ENCODE measurements around the gene UBE2K.
"Not testable (repeated sequence)": the region's sequence is repeated elsewhere in the genome, so short reads cannot be mapped to it uniquely, and the experiment has no call there.

Gene UBE2K, protein sequence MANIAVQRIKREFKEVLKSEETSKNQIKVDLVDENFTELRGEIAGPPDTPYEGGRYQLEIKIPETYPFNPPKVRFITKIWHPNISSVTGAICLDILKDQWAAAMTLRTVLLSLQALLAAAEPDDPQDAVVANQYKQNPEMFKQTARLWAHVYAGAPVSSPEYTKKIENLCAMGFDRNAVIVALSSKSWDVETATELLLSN

DNA sequence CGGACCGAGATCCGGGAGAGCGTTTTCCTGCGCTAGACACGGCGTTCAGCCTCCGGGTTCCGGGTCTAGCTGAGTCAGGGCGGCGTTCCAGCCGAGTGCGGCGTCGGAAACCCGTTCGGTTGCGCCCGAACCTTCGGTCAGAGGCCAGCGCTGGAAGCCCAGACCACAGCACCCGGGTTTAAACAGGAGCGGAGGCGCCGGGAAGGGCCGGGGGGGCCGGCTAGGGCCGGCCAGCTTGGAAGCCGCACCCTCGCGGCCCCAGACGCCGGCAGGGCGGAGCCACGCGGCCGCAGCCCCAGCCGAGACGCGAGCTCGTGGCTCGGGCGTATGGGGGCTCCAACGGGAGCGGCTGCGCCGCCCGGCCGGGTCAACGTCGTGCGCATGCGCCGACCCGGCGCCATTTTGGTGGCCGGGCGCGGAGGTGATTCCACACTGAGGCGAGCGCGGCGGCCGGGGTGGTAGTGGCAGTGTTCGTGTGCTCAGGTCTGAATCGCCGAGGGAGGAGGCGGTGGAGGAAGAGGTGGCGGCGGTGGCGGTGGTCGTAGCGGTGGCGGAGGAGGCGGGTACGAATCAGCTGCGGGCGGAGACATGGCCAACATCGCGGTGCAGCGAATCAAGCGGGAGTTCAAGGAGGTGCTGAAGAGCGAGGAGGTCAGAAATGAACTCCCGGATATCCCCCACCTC lies at the start of gene UBE2K:
Gene UBE2K, plus strand, starts transcription at position 397 of the 684 bp plus-strand sequence. Its CDS starts 192 bp downstream, at position 589.
- DNase-seq: peak; percentile 95 to 97 (median 97)

DNA sequence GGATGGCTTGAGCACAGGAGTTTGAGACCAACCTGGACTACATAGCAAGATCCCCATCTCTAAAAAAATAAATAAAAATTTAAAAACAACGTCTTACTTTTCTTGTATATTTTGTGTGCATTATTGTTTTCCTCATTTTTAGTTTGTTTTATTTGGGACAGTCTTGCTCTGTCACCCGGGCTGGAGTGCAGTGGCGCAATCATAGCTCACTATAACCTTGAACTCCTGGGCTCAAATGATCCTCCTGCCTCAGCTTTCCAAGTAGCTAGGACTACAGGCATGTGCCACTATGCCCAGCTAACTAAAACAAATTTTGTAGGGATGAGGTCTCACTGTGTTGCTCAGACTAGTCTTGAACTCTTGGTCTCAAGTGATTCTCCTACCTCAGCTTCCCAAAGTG lies 49.7 kb upstream of the UBE2K start:
- no peak for DNase-seq

GRCh38 chr4:39648827-39649558 lies 48.9 kb upstream of the UBE2K start:
- no peak for DNase-seq

DNA sequence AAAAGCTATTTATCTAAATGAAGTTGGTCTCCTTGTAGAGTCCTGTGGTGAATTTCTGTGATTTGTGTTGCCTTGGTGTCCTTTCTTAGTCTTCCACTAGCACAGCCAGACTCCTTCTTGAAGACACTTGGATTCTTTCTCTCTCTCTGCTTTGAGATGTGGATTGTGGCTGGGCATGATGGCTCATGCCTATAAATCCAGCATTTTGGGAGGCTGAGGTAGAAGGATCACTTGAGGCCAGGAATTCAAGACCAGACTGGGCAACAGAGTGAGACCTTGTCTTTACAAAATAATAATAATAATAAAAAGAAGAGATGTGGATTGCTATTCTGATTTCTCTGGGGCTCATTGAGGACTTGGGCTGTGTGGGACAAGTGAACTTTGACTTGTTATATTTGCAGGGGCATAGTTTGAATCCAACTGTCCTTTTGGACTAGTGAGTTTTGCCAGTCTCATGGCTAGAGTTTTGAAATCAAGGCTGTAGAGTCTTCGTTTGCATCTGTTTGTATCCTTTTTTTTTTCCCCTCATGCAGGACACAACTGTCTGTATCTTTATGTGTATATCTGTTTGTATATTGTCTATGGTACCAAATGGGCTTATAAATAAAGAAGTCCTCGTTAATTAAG lies 48.2 kb upstream of the UBE2K start:
- no peak for DNase-seq

GRCh38 chr4:39651586-39651985 lies 46.4 kb upstream of the UBE2K start:
- not testable (repeated sequence) for DNase-seq

- no peak for DNase-seq
Observed at GRCh38 chr4:39655211-39655610, 42.7 kb upstream of the UBE2K start.

- DNase-seq: no peak
Observed at GRCh38 chr4:39655876-39656275, 42.1 kb upstream of the UBE2K start.

DNA sequence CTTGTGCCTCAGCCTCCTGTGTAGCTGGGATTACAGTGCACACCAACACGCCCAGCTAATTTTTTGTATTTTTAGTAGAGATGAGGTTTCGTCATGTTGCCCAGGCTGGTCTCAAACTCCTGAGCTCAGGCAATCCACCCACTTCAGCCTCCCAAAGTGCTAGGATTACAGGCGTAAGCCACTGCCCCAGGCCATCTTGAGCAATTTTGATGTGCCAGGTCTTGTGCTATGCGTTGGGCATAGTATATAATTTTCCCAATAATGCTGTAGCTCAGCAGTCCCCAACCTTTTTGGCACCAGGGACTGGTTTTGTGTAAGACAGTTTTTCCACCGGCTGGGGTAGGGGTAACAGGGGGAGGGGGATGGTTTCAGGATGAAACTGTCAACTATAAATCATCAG lies 41.3 kb upstream of the UBE2K start:
- not testable (repeated sequence) for DNase-seq

DNA sequence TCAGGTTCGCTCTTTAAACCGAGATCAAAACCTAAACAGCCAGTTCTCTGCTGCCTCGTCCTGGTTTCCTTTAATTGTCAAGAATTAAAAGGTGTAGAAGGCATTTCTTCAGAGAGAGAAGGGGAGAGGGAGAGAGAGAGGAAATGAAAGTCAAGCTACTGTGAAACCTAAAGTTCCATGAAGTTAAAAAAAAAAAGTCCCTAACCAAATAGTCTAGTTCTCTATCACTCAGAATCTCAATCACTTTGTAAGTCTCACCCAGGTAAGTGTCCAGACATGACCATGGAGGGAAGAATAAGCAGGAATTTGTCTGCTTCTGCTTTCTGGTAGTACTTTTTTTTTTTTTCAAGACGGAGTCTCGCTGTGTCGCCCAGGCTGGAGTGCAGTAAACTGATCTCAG lies 40.5 kb upstream of the UBE2K start:
- DNase-seq: peak in 1 of 3 donors; percentile 20

- peak in 2 of 3 donors; percentile 21 to 39 for DNase-seq
Observed at GRCh38 chr4:39658756-39659155, 39.2 kb upstream of the UBE2K start.

GRCh38 chr4:39660045-39660444 lies 37.9 kb upstream of the UBE2K start:
- DNase-seq: peak; percentile 18 to 61 (median 42)

DNA sequence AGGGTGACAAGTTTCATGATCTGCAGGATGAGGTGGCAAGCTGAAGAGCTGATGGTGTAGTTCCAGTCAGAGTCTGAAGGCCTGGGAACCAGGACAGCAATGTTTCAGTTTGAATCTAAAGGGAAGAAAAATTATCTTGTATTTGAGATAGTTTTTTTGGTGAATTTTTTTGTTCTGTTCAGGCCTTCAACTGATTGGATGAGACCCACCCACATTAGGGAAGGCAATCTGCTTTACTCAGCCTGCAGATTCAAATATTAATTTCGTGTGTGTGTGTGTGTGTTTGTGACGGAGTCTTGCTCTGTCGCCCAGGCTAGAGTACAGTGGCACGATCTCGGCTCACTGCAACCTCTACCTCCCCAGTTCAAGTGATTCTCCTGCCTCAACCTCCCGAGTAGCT lies 37.2 kb upstream of the UBE2K start:
- no peak for DNase-seq

GRCh38 chr4:39662683-39663082 lies 35.3 kb upstream of the UBE2K start:
- no peak for DNase-seq

- DNase-seq: peak in 1 of 3 donors; percentile 28
Observed at GRCh38 chr4:39664828-39665731, 32.9 kb upstream of the UBE2K start.

DNA sequence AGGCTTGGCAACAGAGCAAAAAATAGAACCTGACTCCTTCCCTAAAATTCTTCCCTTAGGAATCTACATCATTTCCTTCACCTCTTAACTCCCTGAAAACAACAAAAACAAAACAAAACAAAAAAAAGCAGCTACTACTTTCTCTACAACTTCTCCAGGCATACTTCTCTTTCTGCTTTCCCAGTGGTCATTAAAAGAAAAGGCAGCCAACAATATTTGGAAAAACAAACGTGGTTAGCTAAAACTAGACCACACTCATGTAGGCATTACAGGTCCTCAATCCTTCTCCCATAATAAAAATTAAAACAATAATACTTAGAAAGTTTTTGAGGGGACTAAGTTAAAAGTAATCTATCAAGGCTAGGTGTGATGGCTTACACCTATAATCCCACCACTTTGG lies 30.2 kb upstream of the UBE2K start:
- no peak for DNase-seq

DNA sequence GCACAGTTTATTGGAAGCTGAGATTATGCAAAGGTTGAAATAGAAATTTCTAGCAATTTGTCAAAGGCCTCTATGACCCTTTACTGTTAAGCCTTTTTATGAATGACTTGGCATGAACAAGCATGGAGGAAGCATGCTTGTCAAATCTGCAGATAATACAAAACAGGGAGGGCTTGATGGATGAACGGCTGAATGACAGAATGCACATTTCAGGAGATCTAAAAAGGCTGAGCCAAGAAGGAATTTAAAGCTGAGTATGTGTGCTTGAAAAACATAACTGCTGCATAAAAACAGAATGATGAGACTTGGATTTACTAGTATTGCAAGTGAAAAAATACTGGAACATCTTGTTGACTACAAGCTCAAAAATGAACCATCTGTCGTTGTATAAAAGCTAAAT lies 29.0 kb upstream of the UBE2K start:
- no peak for DNase-seq

- not testable (repeated sequence) for DNase-seq
Observed at GRCh38 chr4:39670296-39670695, 27.6 kb upstream of the UBE2K start.

DNA sequence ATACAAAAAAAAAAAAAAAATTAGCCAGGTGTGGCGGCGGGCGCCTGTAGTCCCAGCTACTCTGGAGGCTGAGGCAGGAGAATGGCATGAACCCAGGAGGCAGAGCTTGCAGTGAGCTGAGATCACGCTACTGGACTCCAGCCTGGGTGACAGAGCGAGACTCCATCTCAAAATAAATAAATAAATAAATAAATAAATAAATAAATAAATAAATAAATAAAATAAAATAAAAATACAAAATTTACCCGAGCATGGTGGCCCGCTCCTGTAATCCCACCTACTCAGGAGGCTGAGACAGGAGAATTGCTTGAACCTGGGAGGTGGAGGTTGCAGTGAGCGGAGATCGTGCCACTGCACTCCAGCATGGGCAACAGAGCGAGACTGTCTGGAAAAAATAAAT lies 22.3 kb upstream of the UBE2K start:
- DNase-seq: not testable (repeated sequence)

DNA sequence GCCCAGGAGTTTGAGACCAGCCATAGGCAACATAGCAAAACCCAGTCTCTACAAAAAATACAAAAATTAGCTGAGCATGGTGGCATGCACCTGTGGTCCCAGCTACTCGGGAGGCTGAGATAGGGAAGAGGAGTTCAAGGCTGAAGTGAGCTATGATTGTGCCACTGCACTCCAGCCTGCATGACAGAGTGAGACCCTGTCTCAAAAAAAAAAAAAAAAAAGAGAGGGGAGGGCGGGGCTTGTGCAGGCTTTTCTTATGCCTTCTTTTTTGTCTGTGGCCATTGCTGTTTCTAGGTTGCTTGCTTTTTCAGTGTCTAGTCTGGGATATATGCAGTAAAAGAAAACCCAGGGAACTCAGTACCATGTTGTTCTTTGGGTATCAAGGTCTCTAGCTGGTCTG lies 16.9 kb upstream of the UBE2K start:
- not testable (repeated sequence) for DNase-seq

DNA sequence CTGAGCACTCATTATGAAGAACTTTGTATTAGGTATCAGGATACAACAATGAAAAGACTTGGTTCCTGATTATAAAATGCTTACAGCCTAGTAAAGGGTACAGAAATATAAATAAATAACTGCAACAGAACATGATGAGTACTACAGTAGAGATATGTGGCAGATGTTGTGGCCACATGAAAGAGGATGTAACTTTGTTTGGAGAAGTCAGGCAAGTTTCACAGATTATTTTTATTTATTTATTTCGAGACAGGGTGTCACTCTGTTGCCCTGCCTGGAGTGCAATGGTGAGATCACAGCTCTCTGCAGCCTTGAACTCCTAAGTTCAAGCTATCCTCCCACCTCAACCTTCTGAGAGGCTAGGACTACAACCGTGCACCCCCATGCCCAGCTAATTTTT lies 15.8 kb upstream of the UBE2K start:
- peak; percentile 51 to 80 (median 77) for DNase-seq

GRCh38 chr4:39685990-39686389 lies 11.9 kb upstream of the UBE2K start:
- DNase-seq: no peak

- no peak for DNase-seq
Observed at GRCh38 chr4:39687014-39687413, 10.9 kb upstream of the UBE2K start.

Measured in suppressor macrophage treated with lipopolysaccharide for 1 hour (primary cell).